Nephron (organoid): ENCODE measurements around the gene PSMC4.

Source experiments
- H3K27ac Mint-ChIP-seq, 3 experiments: 2 replicates each; pipeline ENCODE4 v1.8.0; 2020; ENCODE audit warnings: mixed read lengths in 3 of 3, mild to moderate bottlenecking in 2 of 3, moderate library complexity in 1 of 3
- H3K27me3 Mint-ChIP-seq: 2 replicates; pipeline ENCODE4 v1.8.0; 2021; ENCODE audit warnings: low read depth, mild to moderate bottlenecking, moderate library complexity, mixed read lengths
- H3K36me3 Mint-ChIP-seq: 2 replicates; pipeline ENCODE4 v1.8.0; 2020; ENCODE audit warnings: low read depth, mixed read lengths
- H3K4me1 Mint-ChIP-seq: 2 replicates; pipeline ENCODE4 v1.8.0; 2020; ENCODE audit warnings: mixed read lengths
- H3K4me3 Mint-ChIP-seq, 3 experiments: 2 replicates each; pipeline ENCODE4 v1.8.0; 2020; ENCODE audit warnings: mild to moderate bottlenecking in 3 of 3, mixed read lengths in 3 of 3, moderate library complexity in 2 of 3
- H3K9me3 Mint-ChIP-seq: 2 replicates; pipeline ENCODE4 v1.8.0; 2020; ENCODE audit warnings: mixed read lengths
- CTCF ChIP-seq, 3 experiments: fragments of 200-600 bp; sonication (generic); IDR thresholded peaks; one replicate each; pipeline ENCODE4 v1.5.0; 2021; ENCODE audit warnings: antibody characterized with exemption in 3 of 3; ENCODE audit not compliant: unreplicated experiment in 3 of 3

The PSMC4 gene

GRCh38 chr19:40006273-40006691 is 35.3 kb downstream of the PSMC4 start:
- peaks cover 57% of the 10 kb centered on the region for H3K36me3 Mint-ChIP-seq
- H3K27me3 Mint-ChIP-seq = no peaks in the 10 kb centered on the region
- H3K4me1 Mint-ChIP-seq = no peaks in the 10 kb centered on the region
- no peak for TF ChIP-seq CTCF (IDR thresholded peaks at IDR 0.05; ENCODE audit: unreplicated experiment in 3 of 3)
- H3K4me3 Mint-ChIP-seq = no peak overlapping the region
- H3K27ac Mint-ChIP-seq = no peak overlapping the region
- H3K9me3 Mint-ChIP-seq = peaks cover 17% of the 10 kb centered on the region

- Mint-ChIP-seq H3K27ac (no peak overlapping the region), H3K4me3 (no peak overlapping the region), H3K36me3 (peaks cover 87% of the 10 kb centered on the region), H3K27me3 (no peaks in the 10 kb centered on the region), H3K4me1 (no peaks in the 10 kb centered on the region), H3K9me3 (peaks cover 44% of the 10 kb centered on the region)
- TF ChIP-seq CTCF (IDR thresholded peaks at IDR 0.05; ENCODE audit: unreplicated experiment in 3 of 3) = no peak
These were observed 38.7 kb downstream of the PSMC4 start for GRCh38 chr19:40009674-40010073.

GRCh38 chr19:40013991-40014390 is 43.0 kb downstream of the PSMC4 start:
- Mint-ChIP-seq H3K4me3 (no peak overlapping the region), H3K27ac (no peak overlapping the region), H3K27me3 (no peaks in the 10 kb centered on the region), H3K9me3 (peaks cover 62% of the 10 kb centered on the region), H3K4me1 (no peaks in the 10 kb centered on the region), H3K36me3 (peaks cover 79% of the 10 kb centered on the region)
- no peak for TF ChIP-seq CTCF (IDR thresholded peaks at IDR 0.05; ENCODE audit: unreplicated experiment in 3 of 3)

- H3K9me3 Mint-ChIP-seq = peaks cover 79% of the 10 kb centered on the region
- no peaks in the 10 kb centered on the region for H3K27me3 Mint-ChIP-seq
- no peak overlapping the region for H3K27ac Mint-ChIP-seq
- H3K4me1 Mint-ChIP-seq = no peaks in the 10 kb centered on the region
- TF ChIP-seq CTCF (IDR thresholded peaks at IDR 0.05; ENCODE audit: unreplicated experiment in 3 of 3) = no peak
- H3K36me3 Mint-ChIP-seq = peaks cover 57% of the 10 kb centered on the region
- H3K4me3 Mint-ChIP-seq = no peak overlapping the region
These were observed 53.0 kb downstream of the PSMC4 start for GRCh38 chr19:40023969-40024368.

- Mint-ChIP-seq H3K4me3 (no peak overlapping the region), H3K27ac (no peak overlapping the region), H3K36me3 (peaks cover 72% of the 10 kb centered on the region), H3K27me3 (no peaks in the 10 kb centered on the region), H3K4me1 (no peaks in the 10 kb centered on the region), H3K9me3 (peaks cover 83% of the 10 kb centered on the region)
- TF ChIP-seq CTCF (IDR thresholded peaks at IDR 0.05; ENCODE audit: unreplicated experiment in 3 of 3) = no peak
These were observed 55.1 kb downstream of the PSMC4 start for GRCh38 chr19:40025938-40026596.

- Mint-ChIP-seq H3K4me1 (no peaks in the 10 kb centered on the region), H3K4me3 (no peak overlapping the region), H3K27me3 (no peaks in the 10 kb centered on the region), H3K27ac (no peak overlapping the region), H3K36me3 (peaks cover 77% of the 10 kb centered on the region), H3K9me3 (peaks cover 81% of the 10 kb centered on the region)
- TF ChIP-seq CTCF (IDR thresholded peaks at IDR 0.05; ENCODE audit: unreplicated experiment in 3 of 3) = no peak
These were observed 55.6 kb downstream of the PSMC4 start for GRCh38 chr19:40026597-40026970.
